HuH-7 (cell line): Measurements from ENCODE around the gene API5.
A peak's percentile ranks its signal among the peaks of the same experiment; 100 is the strongest.
"Not testable (repeated sequence)": the region's sequence is repeated elsewhere in the genome, so short reads cannot be mapped to it uniquely, and the experiment has no call there.

Experiments
- DNase-seq: peaks from one replicate; pipeline ENCODE4 v3.0.0; 2011; ENCODE audit warnings: low spot score

API5 gene

GRCh38 chr11:43311791-43312607 lies at the start of gene API5:
API5 (plus strand) TSS chr11:43311996; CDS start chr11:43312128, 132 bp downstream.
- DNase-seq: peak; percentile 77

- DNase-seq: no peak
These were observed 43.8 kb upstream of the API5 start for GRCh38 chr11:43267856-43268580.

DNA sequence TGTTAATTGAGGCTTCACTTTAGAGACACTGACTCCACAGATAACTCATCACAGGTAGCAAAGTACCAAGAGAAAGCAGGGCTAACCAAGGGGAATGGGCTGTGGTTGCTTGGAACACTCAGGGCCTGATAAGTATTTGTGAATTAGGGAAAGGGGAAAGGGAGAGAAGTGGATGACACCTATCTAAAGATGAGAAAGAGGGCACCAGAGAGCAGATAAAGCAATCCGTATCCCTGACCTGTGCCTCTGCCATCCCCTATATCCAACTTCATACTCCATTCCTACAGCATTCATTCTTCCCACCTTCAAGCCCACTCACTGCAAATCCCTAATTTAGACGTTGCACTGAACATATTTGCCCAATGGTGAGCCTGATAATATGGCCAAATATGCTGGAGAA lies 43.0 kb upstream of the API5 start:
- DNase-seq: no peak

GRCh38 chr11:43269254-43269918 lies 42.4 kb upstream of the API5 start:
- no peak for DNase-seq

- DNase-seq: no peak
These were observed 41.3 kb upstream of the API5 start for GRCh38 chr11:43270468-43270867.

GRCh38 chr11:43278193-43278956 lies 33.4 kb upstream of the API5 start:
- DNase-seq: peak; percentile 55

DNA sequence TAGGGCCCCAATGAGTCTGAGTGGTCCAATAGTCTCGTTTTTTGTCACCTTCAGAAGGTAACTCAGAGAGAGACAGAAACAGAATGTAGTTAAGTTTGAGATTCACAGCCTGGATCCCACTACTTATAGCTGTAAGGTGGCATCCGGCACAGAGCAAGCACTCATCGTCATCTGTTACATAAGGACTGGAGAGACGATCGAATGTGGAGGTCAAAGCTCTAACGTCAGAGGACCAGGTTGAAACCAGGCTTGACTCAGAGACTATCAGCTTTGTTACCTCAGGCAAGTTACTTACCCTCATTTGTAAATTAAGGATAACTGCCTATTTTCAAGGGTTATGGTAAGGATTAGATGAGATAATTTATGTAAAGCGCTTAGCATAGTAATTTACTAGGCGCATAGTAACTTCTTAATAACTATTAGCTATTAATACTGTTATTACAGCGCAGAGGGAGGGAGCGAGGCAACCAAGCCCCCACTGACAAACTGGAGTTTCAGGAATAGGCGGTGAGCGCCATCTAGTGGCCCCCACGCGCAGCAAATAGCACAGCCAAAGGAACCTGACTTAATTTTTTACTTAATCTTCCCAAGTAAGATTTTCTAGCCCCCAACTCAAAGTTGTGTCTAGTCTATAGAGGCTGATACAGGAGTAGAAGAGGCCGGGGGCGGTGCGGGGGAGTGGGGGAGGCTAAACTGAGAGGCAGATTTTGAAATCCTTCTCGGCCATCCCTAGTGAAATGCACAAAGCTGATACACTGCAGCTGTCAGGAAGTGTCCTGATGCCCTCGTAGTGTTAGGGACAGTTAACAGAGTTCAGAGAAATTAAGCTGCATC lies 29.0 kb upstream of the API5 start:
- DNase-seq: peak; percentile 27

- no peak for DNase-seq
These were observed 26.0 kb upstream of the API5 start for GRCh38 chr11:43285826-43286225.

DNA sequence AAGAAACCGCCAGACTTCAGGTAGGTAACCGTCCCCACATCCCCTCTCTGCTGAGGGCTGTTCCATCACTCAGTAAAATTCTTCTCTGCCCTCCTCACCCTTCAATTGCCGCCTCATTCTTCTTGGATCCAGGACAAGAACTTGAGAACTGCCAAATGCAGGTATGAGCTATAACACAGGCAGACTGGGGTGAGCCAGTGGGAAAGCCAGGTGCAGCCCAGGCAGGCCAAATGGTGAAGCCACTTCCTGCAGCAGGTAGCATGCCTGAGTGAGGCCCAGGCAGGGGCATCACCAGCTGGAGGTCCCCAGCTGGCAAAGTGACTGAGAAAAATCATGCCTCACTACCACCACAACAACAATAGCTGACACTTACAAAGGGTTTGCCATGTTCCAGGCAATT lies 22.4 kb upstream of the API5 start:
- DNase-seq: no peak

- no peak for DNase-seq
These were observed 13.4 kb upstream of the API5 start for GRCh38 chr11:43298397-43298796.

DNA sequence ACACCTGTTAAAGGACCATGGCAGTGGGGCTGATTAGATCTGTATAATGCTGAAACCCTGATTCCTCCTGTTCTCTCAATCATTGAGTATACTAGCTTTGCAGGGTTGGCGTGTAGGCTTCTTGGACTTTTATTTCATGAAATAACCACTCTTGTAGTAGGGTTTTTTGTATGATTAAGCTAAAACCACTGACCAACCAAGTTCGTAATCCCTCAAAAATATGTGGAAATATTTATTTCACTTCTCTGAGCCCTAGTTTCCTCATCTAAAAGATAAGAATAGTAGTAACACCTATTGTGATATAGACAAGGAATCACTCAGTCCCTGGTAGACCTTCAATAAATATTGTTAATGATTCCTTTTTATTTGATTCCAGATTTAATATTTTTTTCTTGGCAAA lies 4.2 kb downstream of the API5 start:
- no peak for DNase-seq

- no peak for DNase-seq
These were observed 4.7 kb downstream of the API5 start for GRCh38 chr11:43316451-43316850.

DNA sequence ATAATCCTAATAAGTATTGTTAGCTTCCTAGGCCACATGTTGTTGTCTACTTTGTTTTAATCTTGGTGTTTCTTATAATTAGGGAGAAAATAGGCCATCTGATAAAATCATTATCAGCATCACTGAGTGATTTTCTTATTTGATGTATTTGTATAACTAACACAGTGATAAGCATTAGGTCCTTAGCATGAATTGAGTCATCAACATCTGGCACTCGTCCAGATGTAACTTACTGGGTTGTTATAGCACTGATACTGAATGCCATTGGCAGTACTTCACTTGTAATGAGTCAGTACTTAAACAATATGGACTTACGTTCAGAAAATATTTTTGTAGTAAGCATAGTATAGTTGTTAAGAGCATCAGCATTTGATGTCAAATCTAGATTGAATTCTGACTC lies 16.2 kb downstream of the API5 start:
- DNase-seq: no peak

DNA sequence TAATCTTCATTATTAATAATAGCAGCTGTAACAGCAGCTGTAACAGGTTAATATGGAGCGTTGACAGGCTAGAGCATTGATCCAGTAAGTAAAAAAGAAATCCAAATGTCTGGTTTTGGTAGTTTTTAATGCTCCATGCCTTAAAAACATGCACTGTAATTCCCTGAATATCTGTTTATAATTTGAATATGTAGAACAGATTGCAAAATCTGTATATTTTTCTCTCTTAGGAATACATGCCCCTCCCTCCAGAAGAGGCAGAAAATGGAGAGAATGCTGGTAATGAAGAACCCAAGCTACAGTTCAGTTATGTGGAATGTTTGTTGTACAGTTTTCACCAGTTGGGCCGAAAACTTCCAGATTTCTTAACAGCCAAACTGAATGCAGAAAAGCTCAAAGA lies 16.7 kb downstream of the API5 start:
- DNase-seq: no peak

DNA sequence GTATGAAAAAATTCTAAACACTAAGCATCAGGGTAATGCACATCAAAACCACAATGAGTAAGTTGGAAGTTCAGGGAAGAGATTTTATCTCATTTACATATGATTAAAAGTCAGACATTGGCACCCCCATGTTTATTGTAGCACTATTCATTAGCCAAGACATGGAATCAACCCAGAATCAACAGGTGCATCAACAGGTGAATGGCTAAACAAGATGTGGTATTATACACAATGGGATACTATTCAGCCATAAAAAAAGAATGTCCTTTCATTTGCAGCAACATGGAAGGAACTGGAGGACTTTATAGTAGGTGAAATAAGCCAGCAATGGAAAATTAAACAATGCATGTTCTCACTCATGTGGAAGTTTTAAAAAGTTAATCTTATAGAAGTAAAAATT lies 29.4 kb downstream of the API5 start:
- no peak for DNase-seq

DNA sequence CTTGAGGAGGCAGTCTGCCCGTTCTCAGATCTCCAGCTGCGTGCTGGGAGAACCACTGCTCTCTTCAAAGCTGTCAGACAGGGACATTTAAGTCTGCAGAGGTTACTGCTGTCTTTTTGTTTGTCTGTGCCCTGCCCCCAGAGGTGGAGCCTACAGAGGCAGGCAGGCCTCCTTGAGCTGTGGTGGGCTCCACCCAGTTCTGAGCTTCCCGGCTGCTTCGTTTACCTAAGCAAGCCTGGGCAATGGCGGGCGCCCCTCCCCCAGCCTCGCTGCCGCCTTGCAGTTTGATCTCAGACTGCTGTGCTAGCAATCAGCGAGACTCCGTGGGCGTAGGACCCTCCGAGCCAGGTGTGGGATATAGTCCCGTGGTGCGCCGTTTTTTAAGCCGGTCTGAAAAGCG lies 39.6 kb downstream of the API5 start:
- not testable (repeated sequence) for DNase-seq

DNA sequence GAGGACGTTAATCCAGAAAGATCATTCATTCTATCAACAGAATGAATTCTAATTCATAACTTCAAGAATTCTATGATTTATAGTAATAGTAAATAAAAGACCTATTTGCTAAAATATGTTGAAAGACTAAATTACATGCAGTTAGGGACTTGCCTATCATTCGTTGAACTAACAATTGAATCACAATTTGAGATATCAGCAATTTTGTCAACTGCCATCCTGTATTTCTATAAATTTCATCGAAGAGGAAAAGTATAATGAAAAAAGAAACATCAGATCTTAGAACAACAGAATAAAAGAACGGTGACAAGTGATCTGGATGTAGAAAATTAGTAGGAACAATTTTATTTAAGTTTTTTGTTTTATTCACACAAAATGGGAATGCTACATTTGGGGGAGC lies 42.5 kb downstream of the API5 start:
- no peak for DNase-seq

GRCh38 chr11:43356336-43356735 lies 44.5 kb downstream of the API5 start:
- DNase-seq: no peak

- DNase-seq: no peak
These were observed 46.5 kb downstream of the API5 start for GRCh38 chr11:43358279-43358800.

- DNase-seq: peak; percentile 81
These were observed 47.1 kb downstream of the API5 start, which contains the start of gene TTC17 for GRCh38 chr11:43358801-43359421. TTC17 (plus strand) TSS chr11:43358920; CDS start chr11:43358955, 35 bp downstream.
